SK-N-SH (cell line): ENCODE measurements around the gene TRIM14. TPM values are rescaled to one million over a fixed set of nuclear protein-coding genes. Genes with fewer than 3 reads are reported as not detected.

Experiments
- CTCF ChIA-PET: fragments of 300-600, 350-600 bp; formaldehyde crosslinking; extraction: SDS; loops from one replicate; lab custom pipeline; 2021; lab: Yijun Ruan, JAX
- POLR2A ChIA-PET: fragments of 350-600 bp; sonication (Branson Sonifier 250); formaldehyde crosslinking; extraction: SDS; loops from one replicate; lab custom pipeline; 2020; ENCODE audit warnings: antibody characterized with exemption, inconsistent platforms; lab: Yijun Ruan, JAX
- DNase-seq: peaks from one replicate; pipeline ENCODE4 v3.0.0; 2012
- H2AFZ ChIP-seq: fragments of 200-600 bp; sonication (generic); 2 replicates; pipeline ENCODE4 v1.8.1; 2016; ENCODE audit warnings: antibody characterized with exemption, mild to moderate bottlenecking, low read depth
- H3F3A ChIP-seq: fragments of 200-600 bp; sonication (generic); replicated peaks from 2 replicates; pipeline ENCODE3; 2016; ENCODE audit warnings: antibody characterized with exemption, mild to moderate bottlenecking; ENCODE audit not compliant: insufficient read depth
- H3K27ac ChIP-seq, 2 experiments: fragments of 200-500 bp in 1 of 2; fragments of 200-600 bp in 1 of 2; sonication (Bioruptor generic) in 1 of 2; sonication (generic), shearing (Covaris generic) in 1 of 2; 2 replicates each; pipeline versions ENCODE4 v1.5.1 to v1.6.1; 2014 to 2016; ENCODE audit warnings: low read depth in 2 of 2, inconsistent platforms in 1 of 2, low read length in 1 of 2, mild to moderate bottlenecking in 1 of 2, mixed read lengths in 1 of 2
- H3K27me3 ChIP-seq: fragments of 200-600 bp; sonication (generic), shearing (Covaris generic); 2 replicates; pipeline ENCODE4 v1.6.1; 2016; ENCODE audit warnings: mixed run types; ENCODE audit not compliant: insufficient read depth
- H3K36me3 ChIP-seq, 2 experiments: fragments of 200-500 bp in 1 of 2; fragments of 200-600 bp in 1 of 2; sonication (Bioruptor generic) in 1 of 2; sonication (generic) in 1 of 2; replicated peaks in 1 of 2; 2 replicates each; pipeline versions ENCODE3 to v1.5.1; 2014 to 2016; ENCODE audit warnings: low read length in 1 of 2, mild to moderate bottlenecking in 1 of 2; ENCODE audit not compliant: insufficient read depth in 2 of 2, control insufficient read depth in 1 of 2
- H3K4me1 ChIP-seq, 2 experiments: fragments of 200-500 bp in 1 of 2; fragments of 200-600 bp in 1 of 2; sonication (Bioruptor generic) in 1 of 2; sonication (generic), shearing (Covaris generic) in 1 of 2; 2 replicates each; pipeline versions ENCODE4 v1.5.1 to v1.6.1; 2014 to 2016; ENCODE audit warnings: low read depth in 1 of 2, low read length in 1 of 2, mixed run types in 1 of 2; ENCODE audit not compliant: insufficient read depth in 2 of 2, control insufficient read depth in 1 of 2
- H3K4me2 ChIP-seq: fragments of 200-600 bp; sonication (generic), shearing (Covaris generic); 2 replicates; pipeline ENCODE4 v1.6.1; 2017; ENCODE audit warnings: mixed run types
- H3K4me3 ChIP-seq, 2 experiments: fragments of 200-500 bp in 1 of 2; fragments of 200-600 bp in 1 of 2; sonication (Bioruptor generic) in 1 of 2; sonication (generic), shearing (Covaris generic) in 1 of 2; 2 replicates each; pipeline versions ENCODE4 v1.5.1 to v1.8.1; 2014 to 2016; ENCODE audit warnings: low read depth in 2 of 2, inconsistent platforms in 1 of 2, low read length in 1 of 2, mild to moderate bottlenecking in 1 of 2, mixed read lengths in 1 of 2, moderate library complexity in 1 of 2
- H3K79me2 ChIP-seq: fragments of 200-600 bp; sonication (generic); 2 replicates; pipeline ENCODE4 v1.8.1; 2017; ENCODE audit warnings: mild to moderate bottlenecking; ENCODE audit not compliant: insufficient read depth
- H3K9ac ChIP-seq: fragments of 200-600 bp; sonication (generic); 2 replicates; pipeline ENCODE4 v1.6.1; 2017; ENCODE audit warnings: mixed run types
- H3K9me2 ChIP-seq: fragments of 200-600 bp; sonication (generic); 2 replicates; pipeline ENCODE4 v1.6.1; 2017; ENCODE audit warnings: mixed run types
- H3K9me3 ChIP-seq: fragments of 200-600 bp; sonication (generic); 2 replicates; pipeline ENCODE4 v1.6.1; 2017; ENCODE audit warnings: mixed run types, mild to moderate bottlenecking, moderate library complexity
- H4K20me1 ChIP-seq: fragments of 200-600 bp; sonication (generic); 2 replicates; pipeline ENCODE4 v1.6.1; 2017; ENCODE audit warnings: mild to moderate bottlenecking, mixed run types; ENCODE audit not compliant: insufficient read depth
- CHD2 ChIP-seq: fragments of 150-350 bp; IDR thresholded peaks from 2 replicates; pipeline ENCODE4 v1.6.1; 2018; ENCODE audit warnings: low read length; ENCODE audit not compliant: partially characterized antibody
- EP300 ChIP-seq, 2 experiments: IDR thresholded peaks; 2 replicates each; pipeline versions ENCODE4 v1.4.0 to v1.6.1; 2012; ENCODE audit warnings: borderline replicate concordance in 1 of 2, low read depth in 1 of 2, low read length in 1 of 2
- IRF3 ChIP-seq: fragments of 150-350 bp; IDR thresholded peaks from 2 replicates; pipeline ENCODE4 v1.6.1; 2016; ENCODE audit warnings: mild to moderate bottlenecking, low read depth, low read length
- JUND ChIP-seq: IDR thresholded peaks from 2 replicates; pipeline ENCODE4 v1.4.0; 2012
- MXI1 ChIP-seq: IDR thresholded peaks from 2 replicates; pipeline ENCODE4 v1.6.1; 2012; ENCODE audit warnings: mild to moderate bottlenecking, low read depth, low read length, improper control_type of control experiment
- RAD21 ChIP-seq: IDR thresholded peaks from 2 replicates; pipeline ENCODE4 v1.6.1; 2012; ENCODE audit warnings: mild to moderate bottlenecking, low read length
- RCOR1 ChIP-seq: fragments of 150-350 bp; IDR thresholded peaks from 2 replicates; pipeline ENCODE4 v1.6.1; 2017; ENCODE audit warnings: antibody characterized with exemption, low read length
- RFX5 ChIP-seq: IDR thresholded peaks from 2 replicates; pipeline ENCODE4 v1.6.1; 2012; ENCODE audit warnings: mild to moderate bottlenecking, improper control_type of control experiment, low read length
- SMC3 ChIP-seq: IDR thresholded peaks from 2 replicates; pipeline ENCODE4 v1.6.1; 2012; ENCODE audit warnings: low read depth, low read length, improper control_type of control experiment
- TAF1 ChIP-seq: IDR thresholded peaks from 2 replicates; pipeline ENCODE4 v1.6.1; 2012; ENCODE audit warnings: low read depth, mild to moderate bottlenecking, low read length, moderate library complexity, borderline replicate concordance
- TCF12 ChIP-seq: IDR thresholded peaks from 2 replicates; pipeline ENCODE4 v1.4.0; 2012
- YY1 ChIP-seq: IDR thresholded peaks from 2 replicates; pipeline ENCODE4 v1.4.0; 2012; ENCODE audit warnings: low read depth, mild to moderate bottlenecking
- WGBS: methylation state at CpG from one replicate; pipeline ENCODE4 v1.1.6; 2017; ENCODE audit warnings: low lambda C conversion rate; 5-methylcytosine and 5-hydroxymethylcytosine counted together
- polyA plus RNA-seq, 3 experiments: library from polyadenylated mRNA; depleted of rRNA; stranded (reverse); fragments of >200 nt; gene quantifications; 2 replicates each; pipeline ENCODE4 v1.2.3, GENCODE V29; 2012
- TF ChIP-seq, protein P1 (sequence below): fragments of 150-350 bp; IDR thresholded peaks from 2 replicates; pipeline ENCODE4 v1.6.1; 2017; ENCODE audit warnings: antibody characterized with exemption, low read length, low read depth, borderline replicate concordance
- TF ChIP-seq, protein P2 (sequence below): IDR thresholded peaks from 2 replicates; pipeline ENCODE4; 2012
- TF ChIP-seq, protein P3 (sequence below): fragments of 200-600 bp; sonication (generic); IDR thresholded peaks from 2 replicates; pipeline ENCODE4 v1.6.1; 2017; ENCODE audit warnings: antibody characterized with exemption, mild to moderate bottlenecking, moderate library complexity

Gene TRIM14
- polyA plus RNA-seq, 1 of the 3 experiments (the other 2 are of a cell fraction) = 15.3 TPM

- 95% methylated on average over 4 of the region's 4 CpGs for WGBS
- no peak for TF ChIP-seq JUND
- TF ChIP-seq TAF1 = no peak
- TF ChIP-seq CHD2 = no peak
- TF ChIP-seq, protein P1, sequence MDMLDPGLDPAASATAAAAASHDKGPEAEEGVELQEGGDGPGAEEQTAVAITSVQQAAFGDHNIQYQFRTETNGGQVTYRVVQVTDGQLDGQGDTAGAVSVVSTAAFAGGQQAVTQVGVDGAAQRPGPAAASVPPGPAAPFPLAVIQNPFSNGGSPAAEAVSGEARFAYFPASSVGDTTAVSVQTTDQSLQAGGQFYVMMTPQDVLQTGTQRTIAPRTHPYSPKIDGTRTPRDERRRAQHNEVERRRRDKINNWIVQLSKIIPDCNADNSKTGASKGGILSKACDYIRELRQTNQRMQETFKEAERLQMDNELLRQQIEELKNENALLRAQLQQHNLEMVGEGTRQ = no peak
- no peak for TF ChIP-seq YY1
- no peak for TF ChIP-seq TCF12
- TF ChIP-seq, protein P2, sequence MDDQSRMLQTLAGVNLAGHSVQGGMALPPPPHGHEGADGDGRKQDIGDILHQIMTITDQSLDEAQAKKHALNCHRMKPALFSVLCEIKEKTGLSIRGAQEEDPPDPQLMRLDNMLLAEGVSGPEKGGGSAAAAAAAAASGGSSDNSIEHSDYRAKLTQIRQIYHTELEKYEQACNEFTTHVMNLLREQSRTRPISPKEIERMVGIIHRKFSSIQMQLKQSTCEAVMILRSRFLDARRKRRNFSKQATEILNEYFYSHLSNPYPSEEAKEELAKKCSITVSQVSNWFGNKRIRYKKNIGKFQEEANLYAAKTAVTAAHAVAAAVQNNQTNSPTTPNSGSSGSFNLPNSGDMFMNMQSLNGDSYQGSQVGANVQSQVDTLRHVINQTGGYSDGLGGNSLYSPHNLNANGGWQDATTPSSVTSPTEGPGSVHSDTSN = no peak
- TF ChIP-seq MXI1 = no peak
- TF ChIP-seq, protein P3, sequence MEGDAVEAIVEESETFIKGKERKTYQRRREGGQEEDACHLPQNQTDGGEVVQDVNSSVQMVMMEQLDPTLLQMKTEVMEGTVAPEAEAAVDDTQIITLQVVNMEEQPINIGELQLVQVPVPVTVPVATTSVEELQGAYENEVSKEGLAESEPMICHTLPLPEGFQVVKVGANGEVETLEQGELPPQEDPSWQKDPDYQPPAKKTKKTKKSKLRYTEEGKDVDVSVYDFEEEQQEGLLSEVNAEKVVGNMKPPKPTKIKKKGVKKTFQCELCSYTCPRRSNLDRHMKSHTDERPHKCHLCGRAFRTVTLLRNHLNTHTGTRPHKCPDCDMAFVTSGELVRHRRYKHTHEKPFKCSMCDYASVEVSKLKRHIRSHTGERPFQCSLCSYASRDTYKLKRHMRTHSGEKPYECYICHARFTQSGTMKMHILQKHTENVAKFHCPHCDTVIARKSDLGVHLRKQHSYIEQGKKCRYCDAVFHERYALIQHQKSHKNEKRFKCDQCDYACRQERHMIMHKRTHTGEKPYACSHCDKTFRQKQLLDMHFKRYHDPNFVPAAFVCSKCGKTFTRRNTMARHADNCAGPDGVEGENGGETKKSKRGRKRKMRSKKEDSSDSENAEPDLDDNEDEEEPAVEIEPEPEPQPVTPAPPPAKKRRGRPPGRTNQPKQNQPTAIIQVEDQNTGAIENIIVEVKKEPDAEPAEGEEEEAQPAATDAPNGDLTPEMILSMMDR = no peak
- no peak for TF ChIP-seq RAD21
- TF ChIP-seq RCOR1 = no peak
- no peak for TF ChIP-seq RFX5
- no peak for TF ChIP-seq EP300 (IDR thresholded peaks at IDR 0.05; ENCODE audit: borderline replicate concordance in 1 of 2, low read depth in 1 of 2, low read length in 1 of 2)
- no peak for TF ChIP-seq IRF3
- TF ChIP-seq SMC3 = no peak
- TF ChIP-seq, all 33 proteins: peak for 0
- DNase-seq = no peak
- no peaks in the 10 kb centered on the region for H3K9me2 ChIP-seq
- POLR2A ChIA-PET = no interaction called here
- H3K9me3 ChIP-seq = no peaks in the 10 kb centered on the region
- no peak overlapping the region for H3K9ac ChIP-seq
- no peaks in the 10 kb centered on the region for H4K20me1 ChIP-seq
- CTCF ChIA-PET = interaction anchor here (0.9 to 1.0 kb wide), 3 partner anchors 10 to 690 kb away, joined by 3 to 4 read pairs (median 3); no protein-coding TSS in a partner anchor
- peaks cover under 1 to 2% of the 10 kb centered on the region in 2 experiments; a peak in 2 of 4 replicates for H3K4me1 ChIP-seq
- H3K27me3 ChIP-seq = no peaks in the 10 kb centered on the region
- H3F3A ChIP-seq = peaks cover 3% of the 10 kb centered on the region
- H3K4me3 ChIP-seq = no peak overlapping the region
- no peak overlapping the region for H3K4me2 ChIP-seq
- H3K27ac ChIP-seq = no peak overlapping the region
- H2AFZ ChIP-seq = no peak overlapping the region
- H3K79me2 ChIP-seq = no peaks in the 10 kb centered on the region
- H3K36me3 ChIP-seq = peaks cover 6 to 28% of the 10 kb centered on the region in 2 experiments
Measured at GRCh38 chr9:98086461-98086860, 32.6 kb downstream of the TRIM14 start.
